Caco-2 (cell line): Measurements from ENCODE around the gene DOCK2. TPM values are rescaled to one million over a fixed set of nuclear protein-coding genes. Genes with fewer than 3 reads are reported as not detected.

ENCODE experiments used
- BruUV-seq: library from RNA; stranded (reverse); fragments of 400-500 nt; replicated peaks from 2 replicates; lab custom pipeline; 2021; lab: Mats Ljungman, UMichigan
- CTCF ChIA-PET: fragments of 300-600 bp; sonication (Branson Sonifier 250); formaldehyde crosslinking; loops from one replicate; lab custom pipeline; 2022; ENCODE audit warnings: antibody characterized with exemption; lab: Charles Lee
- POLR2A ChIA-PET: fragments of 300-600 bp; sonication (Branson Sonifier 250); formaldehyde crosslinking; loops from one replicate; lab custom pipeline; 2022; ENCODE audit warnings: antibody characterized with exemption; lab: Charles Lee
- DNase-seq, 2 experiments: peaks; one replicate each; pipeline versions ENCODE4 v3.0.0 to v3.0.0-alpha.2; 2020 to 2022
- H3K27me3 ChIP-seq: replicated peaks from 2 replicates; pipeline ENCODE4 v1.6.0; 2011; ENCODE audit warnings: low read length; ENCODE audit not compliant: control insufficient read depth, insufficient read depth
- H3K36me3 ChIP-seq: 2 replicates; pipeline ENCODE4 v1.5.1; 2011; ENCODE audit warnings: low read length; ENCODE audit not compliant: control insufficient read depth, insufficient read depth
- H3K4me1 ChIP-seq: fragments of 250-450 bp; sonication (Bioruptor Pico); 2 replicates; pipeline ENCODE4 v1.5.1; 2020; ENCODE audit warnings: mild to moderate bottlenecking
- H3K4me3 ChIP-seq: 2 replicates; pipeline ENCODE4 v1.5.1; 2011; ENCODE audit warnings: low read depth, mild to moderate bottlenecking, control low read depth, low read length
- H3K9me3 ChIP-seq: fragments of 250-450 bp; sonication (Bioruptor Pico); 2 replicates; pipeline ENCODE4 v1.5.1; 2020; ENCODE audit warnings: mild to moderate bottlenecking, moderate library complexity
- H3K27ac Mint-ChIP-seq: one replicate; pipeline ENCODE4 v1.8.0; 2022; ENCODE audit warnings: mixed read lengths; ENCODE audit not compliant: unreplicated experiment
- H3K27me3 Mint-ChIP-seq: one replicate; pipeline ENCODE4 v1.8.0; 2022; ENCODE audit warnings: mixed read lengths; ENCODE audit not compliant: insufficient read depth, unreplicated experiment
- H3K36me3 Mint-ChIP-seq: one replicate; pipeline ENCODE4 v1.8.0; 2022; ENCODE audit warnings: mild to moderate bottlenecking, mixed read lengths; ENCODE audit not compliant: insufficient read depth, unreplicated experiment
- H3K4me1 Mint-ChIP-seq: one replicate; pipeline ENCODE4 v1.8.0; 2022; ENCODE audit warnings: low read depth, mixed read lengths; ENCODE audit not compliant: unreplicated experiment
- H3K4me3 Mint-ChIP-seq: one replicate; pipeline ENCODE4 v1.8.0; 2022; ENCODE audit warnings: mild to moderate bottlenecking, moderate library complexity, mixed read lengths; ENCODE audit not compliant: unreplicated experiment
- H3K9me3 Mint-ChIP-seq: one replicate; pipeline ENCODE4 v1.8.0; 2022; ENCODE audit warnings: mixed read lengths; ENCODE audit not compliant: unreplicated experiment
- CTCF ChIP-seq, 2 experiments: fragments of 200-600 bp in 1 of 2; IDR thresholded peaks; 1 replicate in 1 of 2; 2 replicates in 1 of 2; pipeline versions ENCODE4 v1.5.1 to v1.8.0; 2011 to 2022; ENCODE audit warnings: antibody characterized with exemption in 1 of 2, control low read depth in 1 of 2, inconsistent platforms in 1 of 2, low read depth in 1 of 2, low read length in 1 of 2, mild to moderate bottlenecking in 1 of 2, moderate library complexity in 1 of 2; ENCODE audit not compliant: insufficient read depth in 1 of 2, severe bottlenecking in 1 of 2, unreplicated experiment in 1 of 2
- intact Hi-C: fragments of 100-400 bp; cut with micrococcal nuclease; formaldehyde crosslinking; loops from one replicate; pipeline ENCODE4 v1.10.0; 2022; ENCODE audit not compliant: unreplicated experiment
- total RNA-seq: library from RNA; stranded (reverse); gene quantifications from 2 replicates; pipeline ENCODE4 v1.2.3, GENCODE V29; 2022

DOCK2 gene
- total RNA-seq, 1 experiment from 2014 or later: 0.09 TPM

- BruUV-seq: no TSS peak
These were observed 478.9 kb downstream of the DOCK2 start for GRCh38 chr5:170115925-170116324.

GRCh38 chr5:170117736-170118135 is 480.7 kb downstream of the DOCK2 start:
- no TSS peak for BruUV-seq
- no peak for TF ChIP-seq CTCF (IDR thresholded peaks at IDR 0.05; ENCODE audit: insufficient read depth in 1 of 2, low read depth in 1 of 2, low read length in 1 of 2, severe bottlenecking in 1 of 2, unreplicated experiment in 1 of 2)

More at GRCh38 chr5:170115925-170116324, 478.9 kb downstream of the DOCK2 start:
- ChIA-PET POLR2A (no interaction called here), CTCF (no interaction called here)
- no peak overlapping the region for H3K4me3 Mint-ChIP-seq
- no peaks in the 10 kb centered on the region for H3K36me3 Mint-ChIP-seq
- TF ChIP-seq CTCF (IDR thresholded peaks at IDR 0.05; ENCODE audit: insufficient read depth in 1 of 2, low read depth in 1 of 2, low read length in 1 of 2, severe bottlenecking in 1 of 2, unreplicated experiment in 1 of 2): no peak
- intact Hi-C loops: loop anchor here (5.0 kb wide), 1 partner anchor 36 kb away; no protein-coding TSS in a partner anchor
- no peak overlapping the region for H3K4me3 ChIP-seq
- H3K27me3 ChIP-seq: no peaks in the 10 kb centered on the region
- no peaks in the 10 kb centered on the region for H3K4me1 ChIP-seq
- no peak overlapping the region for H3K27ac Mint-ChIP-seq
- no peaks in the 10 kb centered on the region for H3K9me3 Mint-ChIP-seq
- no peaks in the 10 kb centered on the region for H3K4me1 Mint-ChIP-seq
- DNase-seq: no peak
- no peaks in the 10 kb centered on the region for H3K36me3 ChIP-seq
- no peaks in the 10 kb centered on the region for H3K9me3 ChIP-seq
- peaks cover 18% of the 10 kb centered on the region for H3K27me3 Mint-ChIP-seq

GRCh38 chr5:170120576-170120975 is 483.5 kb downstream of the DOCK2 start:
- Histone ChIP-seq H3K27me3 (no peaks in the 10 kb centered on the region), H3K9me3 (peaks cover 2% of the 10 kb centered on the region; the same call in 1 of the 2 replicates), H3K4me3 (no peak overlapping the region), H3K4me1 (no peaks in the 10 kb centered on the region), H3K36me3 (no peaks in the 10 kb centered on the region)
- no peak for TF ChIP-seq CTCF (IDR thresholded peaks at IDR 0.05; ENCODE audit: insufficient read depth in 1 of 2, low read depth in 1 of 2, low read length in 1 of 2, severe bottlenecking in 1 of 2, unreplicated experiment in 1 of 2)
- intact Hi-C loops: no loop called here
- CTCF ChIA-PET: no interaction called here
- peaks cover 4% of the 10 kb centered on the region for H3K9me3 Mint-ChIP-seq
- H3K4me1 Mint-ChIP-seq: no peaks in the 10 kb centered on the region
- no peaks in the 10 kb centered on the region for H3K36me3 Mint-ChIP-seq
- no peak overlapping the region for H3K4me3 Mint-ChIP-seq
- no TSS peak for BruUV-seq
- H3K27ac Mint-ChIP-seq: no peak overlapping the region
- POLR2A ChIA-PET: no interaction called here
- DNase-seq: no peak
- H3K27me3 Mint-ChIP-seq: peaks cover 15% of the 10 kb centered on the region

More at GRCh38 chr5:170117736-170118135, 480.7 kb downstream of the DOCK2 start:
- DNase-seq: no peak
- H3K9me3 ChIP-seq: no peaks in the 10 kb centered on the region
- POLR2A ChIA-PET: no interaction called here
- Mint-ChIP-seq H3K9me3 (no peaks in the 10 kb centered on the region), H3K36me3 (no peaks in the 10 kb centered on the region), H3K27me3 (peaks cover 17% of the 10 kb centered on the region), H3K4me1 (no peaks in the 10 kb centered on the region), H3K27ac (no peak overlapping the region), H3K4me3 (no peak overlapping the region)
- intact Hi-C loops: loop anchor here (5.0 kb wide), 1 partner anchor 35 kb away; no protein-coding TSS in a partner anchor
- no peaks in the 10 kb centered on the region for H3K4me1 ChIP-seq
- no peak overlapping the region for H3K4me3 ChIP-seq
- CTCF ChIA-PET: no interaction called here
- no peaks in the 10 kb centered on the region for H3K36me3 ChIP-seq
- H3K27me3 ChIP-seq: no peaks in the 10 kb centered on the region
